Measurements from ENCODE around the gene IRF1. TPM values are rescaled to one million over a fixed set of nuclear protein-coding genes. Genes with fewer than 3 reads are reported as not detected.

Gene IRF1
- total and polyA plus RNA-seq, 2 of the 4 experiments (the other 2 are of a cell fraction), result 11.1 to 18.9 TPM

DNA sequence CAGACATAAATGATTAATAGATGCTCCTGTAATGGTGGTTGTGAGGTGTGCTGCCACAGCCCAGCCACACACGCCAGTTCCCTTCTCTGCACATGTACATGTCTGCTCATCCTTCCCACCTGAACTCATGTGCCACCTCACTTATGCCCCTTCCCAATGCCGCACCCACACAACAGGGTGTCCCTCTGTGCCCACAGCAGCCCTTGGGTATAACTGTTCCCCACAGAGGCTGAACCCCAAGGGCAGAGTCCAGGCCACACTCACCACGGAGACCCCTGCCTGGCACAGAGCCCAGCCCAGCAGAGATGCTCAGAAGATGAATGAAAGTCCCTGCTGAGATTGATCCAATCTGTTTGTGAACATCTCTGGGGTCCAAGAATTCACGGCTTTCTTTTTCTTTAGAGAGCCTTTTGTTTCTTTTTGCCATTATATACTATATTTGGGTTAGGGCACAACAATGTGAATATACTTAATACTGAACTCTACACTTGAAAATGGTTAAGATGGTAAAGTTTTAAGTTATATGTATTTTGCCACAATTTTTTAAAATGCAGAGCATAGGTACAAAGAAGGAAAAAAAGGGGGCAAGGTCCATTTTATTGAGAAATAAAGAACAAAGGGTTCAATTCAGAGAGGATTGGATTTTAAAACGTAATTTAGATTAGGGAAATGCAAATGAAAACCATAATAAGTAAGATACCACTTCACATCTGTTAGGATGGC lies 29.6 kb downstream of the IRF1 start:
- Histone ChIP-seq H2BK20ac (ENCODE audit: low read depth, low read length) (peak overlapping the region; percentile 91), H3K9me3 (ENCODE audit: control insufficient read depth, insufficient read depth, low read length) (no peaks in the 10 kb centered on the region), H4K91ac (ENCODE audit: insufficient read depth, low read depth, low read length) (peak overlapping the region; percentile 94; the same call in 1 of the 2 replicates), H4K20me1 (ENCODE audit: insufficient read depth, low read length) (no peaks in the 10 kb centered on the region), H3K36me3 (ENCODE audit: control insufficient read depth, insufficient read depth, low read length) (no peaks in the 10 kb centered on the region), H4K8ac (ENCODE audit: low read depth in 2 of 2, low read length in 2 of 2) (no peak overlapping the region; a peak in 1 of 4 replicates), H3K56ac (ENCODE audit: extremely low read depth, insufficient read depth, low read length) (no peak overlapping the region), H3K27me3 (ENCODE audit: control insufficient read depth, insufficient read depth, low read length) (no peaks in the 10 kb centered on the region), H3K14ac (replicated peaks; ENCODE audit: low read depth, low read length) (peak overlapping the region; percentile 45), H3K4me1 (ENCODE audit: control insufficient read depth, insufficient read depth, low read length) (peaks cover 45% of the 10 kb centered on the region), H3K4ac (ENCODE audit: low read depth, low read length) (peak overlapping the region; percentile 97), H3K9me1 (ENCODE audit: insufficient read depth, low read length) (peaks cover 39% of the 10 kb centered on the region), H2BK15ac (ENCODE audit: low read depth, low read length) (peak overlapping the region; percentile 74; the same call in 2 of the 3 replicates), H3K4me2 (ENCODE audit: low read depth, low read length) (no peak overlapping the region), H2AFZ (replicated peaks; ENCODE audit: low read length, poor library complexity) (no peak overlapping the region), H3K27ac (ENCODE audit: insufficient read depth, low read length) (no peak overlapping the region), H3K18ac (ENCODE audit: low read depth, low read length) (no peak overlapping the region), H2BK5ac (ENCODE audit: low read depth, low read length, poor library complexity, severe bottlenecking) (no peak overlapping the region), H3K79me1 (ENCODE audit: low read depth in 1 of 2, low read length in 2 of 2) (peaks cover 0 to 28% of the 10 kb centered on the region in 2 experiments; a peak in 2 of 4 replicates), H4K5ac (ENCODE audit: low read depth, low read length) (no peak overlapping the region), H3K4me3 (ENCODE audit: insufficient read depth, low read depth, low read length) (no peak overlapping the region), H2AK9ac (replicated peaks; ENCODE audit: low read depth, low read length, poor library complexity) (peak overlapping the region; percentile 12), H3K23ac (ENCODE audit: low read depth, low read length) (peak overlapping the region; percentile 54; the same call in 1 of the 2 replicates), H2BK120ac (ENCODE audit: low read depth, low read length) (peak overlapping the region; percentile 94), H3K9ac (ENCODE audit: low read depth, low read length) (no peak overlapping the region), H2AK5ac (ENCODE audit: low read depth, low read length) (peak overlapping the region; percentile 87; the same call in 1 of the 2 replicates)
- DNase-seq (no peak), ATAC-seq (ENCODE audit: low read depth) (no peak)
- dilution Hi-C loops (cut with HindIII; ENCODE audit: low sequenced_read_pairs, unreplicated experiment) (no loop called here), in situ Hi-C loops (cut with MboI; ENCODE audit: low sequenced_read_pairs) (no loop called here), intact Hi-C loops (cut with micrococcal nuclease) (no loop called here)
- 17% methylated on average over 1 of the region's 5 CpGs; no CpG with 5 or more reads in 1 of the 2 experiments for WGBS, 2 experiments (ENCODE audit: extremely low coverage in 2 of 2, insufficient read length in 1 of 2)
- BruUV-seq (replicated peaks), result no TSS peak
- ChIA-PET CTCF (no interaction called here), POLR2A (ENCODE audit: unreplicated experiment) (no interaction called here)
- TF ChIP-seq, protein P1, sequence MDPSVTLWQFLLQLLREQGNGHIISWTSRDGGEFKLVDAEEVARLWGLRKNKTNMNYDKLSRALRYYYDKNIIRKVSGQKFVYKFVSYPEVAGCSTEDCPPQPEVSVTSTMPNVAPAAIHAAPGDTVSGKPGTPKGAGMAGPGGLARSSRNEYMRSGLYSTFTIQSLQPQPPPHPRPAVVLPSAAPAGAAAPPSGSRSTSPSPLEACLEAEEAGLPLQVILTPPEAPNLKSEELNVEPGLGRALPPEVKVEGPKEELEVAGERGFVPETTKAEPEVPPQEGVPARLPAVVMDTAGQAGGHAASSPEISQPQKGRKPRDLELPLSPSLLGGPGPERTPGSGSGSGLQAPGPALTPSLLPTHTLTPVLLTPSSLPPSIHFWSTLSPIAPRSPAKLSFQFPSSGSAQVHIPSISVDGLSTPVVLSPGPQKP (IDR thresholded peaks at IDR 0.05; ENCODE audit: borderline replicate concordance, low read depth, low read length), result no peak
- TF ChIP-seq NFE2L2 (IDR thresholded peaks at IDR 0.05; ENCODE audit: low read depth, low read length), result no peak
- no peak for TF ChIP-seq MAFK (IDR thresholded peaks at IDR 0.05; ENCODE audit: low read depth, low read length)
